IMR-90 (cell line): ENCODE results near the gene CKAP5. TPM values are rescaled to one million over a fixed set of nuclear protein-coding genes. Genes with fewer than 3 reads are reported as not detected.

Experiments
- ATAC-seq: fragments of 200-7000 bp; cut with Tn5 transposase; 2 replicates; pipeline ENCODE4 v1.9.1; 2020; ENCODE audit warnings: low read depth, mild to moderate bottlenecking, moderate library complexity
- BruUV-seq: library from RNA; stranded (reverse); fragments of 400-500 nt; replicated peaks from 2 replicates; lab custom pipeline; 2021; lab: Mats Ljungman, UMichigan
- CTCF ChIA-PET: fragments of 300-600 bp; formaldehyde crosslinking; extraction: SDS; loops from one replicate; lab custom pipeline; 2021; ENCODE audit warnings: antibody characterized with exemption; lab: Yijun Ruan, JAX
- POLR2A ChIA-PET: fragments of 300-600 bp; sonication (Branson Sonifier 250); formaldehyde crosslinking; loops from one replicate; lab custom pipeline; 2022; ENCODE audit warnings: antibody characterized with exemption; ENCODE audit not compliant: unreplicated experiment; lab: Charles Lee
- DNase-seq: peaks from one replicate; pipeline ENCODE4 v3.0.0; 2013
- H2AFZ ChIP-seq: replicated peaks from 2 replicates; pipeline ENCODE3; 2013; ENCODE audit warnings: low read length, mild to moderate bottlenecking; ENCODE audit not compliant: poor library complexity
- H2AK5ac ChIP-seq: 2 replicates; pipeline ENCODE4 v1.6.1; 2013; ENCODE audit warnings: low read depth, low read length, inconsistent platforms
- H2AK9ac ChIP-seq: replicated peaks from 2 replicates; pipeline ENCODE3; 2013; ENCODE audit warnings: mild to moderate bottlenecking, low read depth, low read length, moderate library complexity; ENCODE audit not compliant: poor library complexity
- H2BK120ac ChIP-seq: 2 replicates; pipeline ENCODE4 v1.6.1; 2013; ENCODE audit warnings: low read depth, low read length, inconsistent platforms
- H2BK15ac ChIP-seq: 3 replicates; pipeline ENCODE4 v1.6.1; 2013; ENCODE audit warnings: low read depth, low read length, inconsistent platforms
- H2BK20ac ChIP-seq: 2 replicates; pipeline ENCODE4 v1.6.1; 2013; ENCODE audit warnings: low read depth, mild to moderate bottlenecking, inconsistent platforms, low read length, moderate library complexity
- H2BK5ac ChIP-seq: 2 replicates; pipeline ENCODE4 v1.6.1; 2013; ENCODE audit warnings: mild to moderate bottlenecking, low read depth, low read length, inconsistent platforms; ENCODE audit not compliant: poor library complexity, severe bottlenecking
- H3K14ac ChIP-seq: replicated peaks from 2 replicates; pipeline ENCODE4 v1.6.1; 2013; ENCODE audit warnings: low read depth, low read length, inconsistent platforms
- H3K18ac ChIP-seq: 2 replicates; pipeline ENCODE4 v1.6.1; 2013; ENCODE audit warnings: low read depth, low read length, control low read depth
- H3K23ac ChIP-seq: 2 replicates; pipeline ENCODE4 v1.6.1; 2013; ENCODE audit warnings: low read depth, low read length, inconsistent platforms
- H3K27ac ChIP-seq: 2 replicates; pipeline ENCODE4 v1.5.1; 2013; ENCODE audit warnings: mild to moderate bottlenecking, control low read depth, low read length; ENCODE audit not compliant: insufficient read depth
- H3K27me3 ChIP-seq: 2 replicates; pipeline ENCODE4 v1.6.1; 2013; ENCODE audit warnings: low read length; ENCODE audit not compliant: control insufficient read depth, insufficient read depth
- H3K36me3 ChIP-seq: 2 replicates; pipeline ENCODE4 v1.6.1; 2013; ENCODE audit warnings: low read length, mixed read lengths; ENCODE audit not compliant: control insufficient read depth, insufficient read depth
- H3K4ac ChIP-seq: 2 replicates; pipeline ENCODE4 v1.6.1; 2013; ENCODE audit warnings: low read depth, low read length, inconsistent platforms
- H3K4me1 ChIP-seq: 2 replicates; pipeline ENCODE4 v1.6.1; 2013; ENCODE audit warnings: low read length, mixed read lengths; ENCODE audit not compliant: control insufficient read depth, insufficient read depth
- H3K4me2 ChIP-seq: 2 replicates; pipeline ENCODE4 v1.6.1; 2013; ENCODE audit warnings: low read depth, mild to moderate bottlenecking, control low read depth, low read length, moderate library complexity
- H3K4me3 ChIP-seq: 2 replicates; pipeline ENCODE4 v1.5.1; 2013; ENCODE audit warnings: low read depth, mild to moderate bottlenecking, control low read depth, low read length, moderate library complexity; ENCODE audit not compliant: insufficient read depth
- H3K56ac ChIP-seq: 2 replicates; pipeline ENCODE4 v1.6.1; 2013; ENCODE audit warnings: low read length, inconsistent platforms; ENCODE audit not compliant: insufficient read depth; ENCODE audit errors: extremely low read depth
- H3K79me1 ChIP-seq, 2 experiments: 2 replicates each; pipeline ENCODE4 v1.6.1; 2013; ENCODE audit warnings: low read length in 2 of 2, inconsistent platforms in 1 of 2, low read depth in 1 of 2
- H3K9ac ChIP-seq: 2 replicates; pipeline ENCODE4 v1.6.1; 2013; ENCODE audit warnings: low read depth, low read length, control low read depth
- H3K9me1 ChIP-seq: 2 replicates; pipeline ENCODE4 v1.6.1; 2013; ENCODE audit warnings: low read length, inconsistent platforms; ENCODE audit not compliant: insufficient read depth
- H3K9me3 ChIP-seq: 2 replicates; pipeline ENCODE4 v1.6.1; 2013; ENCODE audit warnings: low read length; ENCODE audit not compliant: control insufficient read depth, insufficient read depth
- H4K20me1 ChIP-seq: 2 replicates; pipeline ENCODE4 v1.6.1; 2013; ENCODE audit warnings: low read length, inconsistent platforms; ENCODE audit not compliant: insufficient read depth
- H4K5ac ChIP-seq: 2 replicates; pipeline ENCODE4 v1.6.1; 2013; ENCODE audit warnings: mild to moderate bottlenecking, low read depth, low read length, control low read depth
- H4K8ac ChIP-seq, 2 experiments: 2 replicates each; pipeline ENCODE4 v1.6.1; 2013; ENCODE audit warnings: low read depth in 2 of 2, low read length in 2 of 2, control low read depth in 1 of 2, inconsistent platforms in 1 of 2
- H4K91ac ChIP-seq: 2 replicates; pipeline ENCODE4 v1.6.1; 2013; ENCODE audit warnings: low read depth, low read length, inconsistent platforms; ENCODE audit not compliant: insufficient read depth
- BHLHE40 ChIP-seq: fragments of 150-350 bp; IDR thresholded peaks from 2 replicates; pipeline ENCODE4 v1.6.1; 2016; ENCODE audit warnings: mild to moderate bottlenecking, low read depth, low read length
- CEBPB ChIP-seq: IDR thresholded peaks from 2 replicates; pipeline ENCODE4 v1.6.1; 2012; ENCODE audit warnings: low read depth, low read length, improper control_type of control experiment
- CHD1 ChIP-seq: IDR thresholded peaks from 2 replicates; pipeline ENCODE4 v1.6.1; 2012; ENCODE audit warnings: low read depth, low read length, improper control_type of control experiment
- FOS ChIP-seq: fragments of 150-350 bp; IDR thresholded peaks from 2 replicates; pipeline ENCODE4 v1.6.1; 2016; ENCODE audit warnings: low read depth, low read length
- MAFK ChIP-seq: IDR thresholded peaks from 2 replicates; pipeline ENCODE4 v1.6.1; 2012; ENCODE audit warnings: low read depth, low read length, improper control_type of control experiment
- MAZ ChIP-seq: IDR thresholded peaks from 2 replicates; pipeline ENCODE4 v1.6.1; 2012; ENCODE audit warnings: low read depth, mild to moderate bottlenecking, low read length, improper control_type of control experiment, moderate library complexity, borderline replicate concordance
- MXI1 ChIP-seq: IDR thresholded peaks from 2 replicates; pipeline ENCODE4 v1.6.1; 2012; ENCODE audit warnings: low read depth, mild to moderate bottlenecking, low read length, moderate library complexity, borderline replicate concordance
- NFE2L2 ChIP-seq: fragments of 150-350 bp; IDR thresholded peaks from 2 replicates; pipeline ENCODE4 v1.6.1; 2016; ENCODE audit warnings: low read depth, mild to moderate bottlenecking, low read length
- POLR2A ChIP-seq: IDR thresholded peaks from 2 replicates; pipeline ENCODE4 v1.6.1; 2012; ENCODE audit warnings: mild to moderate bottlenecking, low read depth, low read length
- RAD21 ChIP-seq: IDR thresholded peaks from 2 replicates; pipeline ENCODE4 v1.6.1; 2012; ENCODE audit warnings: low read length, improper control_type of control experiment
- RCOR1 ChIP-seq: IDR thresholded peaks from 2 replicates; pipeline ENCODE4 v1.6.1; 2012; ENCODE audit warnings: mild to moderate bottlenecking, low read length, improper control_type of control experiment; ENCODE audit not compliant: insufficient replicate concordance
- RFX5 ChIP-seq: IDR thresholded peaks from 2 replicates; pipeline ENCODE4 v1.8.0; 2012; ENCODE audit warnings: low read depth, mild to moderate bottlenecking, low read length, moderate library complexity
- SMC3 ChIP-seq: fragments of 150-350 bp; IDR thresholded peaks from 2 replicates; pipeline ENCODE4 v1.6.1; 2016; ENCODE audit warnings: low read depth, mild to moderate bottlenecking, antibody characterized with exemption, low read length, moderate library complexity
- WGBS, 2 experiments: methylation state at CpG; one replicate each; pipeline versions ENCODE4 v1.1.5 to v1.1.7; 2013; ENCODE audit warnings: missing lambda C conversion rate in 2 of 2; ENCODE audit not compliant: insufficient read length in 1 of 2; ENCODE audit errors: extremely low coverage in 2 of 2; 5-methylcytosine and 5-hydroxymethylcytosine counted together
- dilution Hi-C: fragments of 300-500 bp; cut with HindIII; formaldehyde crosslinking; loops from one replicate; pipeline ENCODE4 v1.14.3; 2018; ENCODE audit warnings: low sequenced_read_pairs; ENCODE audit not compliant: unreplicated experiment
- in situ Hi-C: fragments of 300-500 bp; cut with MboI; formaldehyde crosslinking; loops from 3 replicates; pipeline ENCODE4 v1.14.3; 2019; ENCODE audit warnings: low sequenced_read_pairs, inconsistent platforms, mixed read lengths
- intact Hi-C: fragments of 100-400 bp; cut with micrococcal nuclease; formaldehyde crosslinking; loops from 2 replicates; pipeline ENCODE4 v1.10.0; 2022
- polyA plus RNA-seq, 3 experiments: library from polyadenylated mRNA; depleted of rRNA; stranded (reverse); fragments of >200 nt; gene quantifications; 2 replicates each; pipeline ENCODE4 v1.2.3, GENCODE V29; 2012; ENCODE audit warnings: low replicate concordance in 1 of 3
- total RNA-seq: library from RNA; depleted of rRNA; stranded (reverse); fragments of >200 nt; gene quantifications from 2 replicates; pipeline ENCODE4 v1.2.3, GENCODE V29; 2012
- TF ChIP-seq, protein P1 (sequence below): fragments of 150-350 bp; IDR thresholded peaks from 2 replicates; pipeline ENCODE4 v1.6.1; 2016; ENCODE audit warnings: low read depth, mild to moderate bottlenecking, low read length, moderate library complexity, borderline replicate concordance
- TF ChIP-seq, protein P2 (sequence below): fragments of 150-350 bp; IDR thresholded peaks from 2 replicates; pipeline ENCODE4 v1.6.1; 2017; ENCODE audit warnings: mild to moderate bottlenecking, antibody characterized with exemption, low read length, low read depth
- TF ChIP-seq, protein P3 (sequence below): conservative IDR thresholded peaks from 2 replicates; pipeline ENCODE4 v1.5.1; 2012; ENCODE audit warnings: mild to moderate bottlenecking, low read depth, low read length, improper control_type of control experiment

The CKAP5 gene
- total and polyA plus RNA-seq, 2 of the 4 experiments (the other 2 are of a cell fraction): 59.5 to 79.2 TPM

DNA sequence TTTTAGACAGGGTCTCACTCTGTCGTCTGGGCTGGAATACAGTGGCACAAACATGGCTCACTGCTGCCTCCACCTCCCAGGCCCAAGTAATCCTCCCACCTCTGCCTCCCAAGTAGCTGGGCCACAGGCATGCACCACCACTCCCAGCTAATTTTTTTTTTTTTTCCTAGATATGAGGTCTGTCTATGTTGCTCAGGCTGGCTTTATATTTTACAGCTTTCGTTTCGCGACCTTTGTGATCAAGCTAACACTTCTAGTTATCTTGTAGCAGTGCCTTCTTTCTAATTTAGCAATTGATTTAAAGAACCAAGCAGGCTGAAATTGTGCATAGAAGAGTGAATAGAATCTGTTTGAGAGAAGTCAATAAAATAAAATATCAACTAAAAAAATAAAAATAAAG, 11.3 kb downstream of the CKAP5 start:
- no peak overlapping the region for H3K4me2 ChIP-seq
- POLR2A ChIA-PET: no interaction called here

More for the DNA sequence above, 11.3 kb downstream of the CKAP5 start:
- Histone ChIP-seq H3K36me3 (no peaks in the 10 kb centered on the region), H4K5ac (no peak overlapping the region), H2BK20ac (no peak overlapping the region), H3K9me3 (no peaks in the 10 kb centered on the region), H3K18ac (no peak overlapping the region), H3K27me3 (no peaks in the 10 kb centered on the region), H2BK120ac (no peak overlapping the region), H3K4ac (no peak overlapping the region), H2BK5ac (no peak overlapping the region), H3K4me3 (no peak overlapping the region), H3K27ac (no peak overlapping the region), H3K56ac (no peak overlapping the region), H3K9ac (no peak overlapping the region), H4K91ac (no peak overlapping the region), H3K79me1 (peaks cover 0 to 55% of the 10 kb centered on the region in 2 experiments; a peak in 2 of 4 replicates), H3K23ac (no peak overlapping the region), H4K20me1 (peaks cover 20% of the 10 kb centered on the region), H4K8ac (0 out of 4 replicates have a peak overlapping the region, but pooled peaks of 1 of the 2 experiments have one; percentile 13), H2AK5ac (no peak overlapping the region), H3K9me1 (peaks cover 3% of the 10 kb centered on the region; the same call in 1 of the 2 replicates), H2AFZ (no peak overlapping the region), H2AK9ac (no peak overlapping the region), H3K4me1 (peaks cover 2% of the 10 kb centered on the region; the same call in 1 of the 2 replicates), H3K14ac (no peak overlapping the region), H2BK15ac (no peak overlapping the region)
- WGBS, 2 experiments: no CpG with 5 or more reads among the region's 4 CpGs
- intact Hi-C loops (no loop called here), dilution Hi-C loops (no loop called here), in situ Hi-C loops (no loop called here)
- BruUV-seq: no TSS peak
- DNase-seq: no peak
- no peak for ATAC-seq
- no peak for TF ChIP-seq RAD21
- TF ChIP-seq SMC3: no peak
- TF ChIP-seq POLR2A: no peak
- no peak for TF ChIP-seq RCOR1
- no peak for TF ChIP-seq NFE2L2
- no peak for TF ChIP-seq MXI1
- TF ChIP-seq CHD1: no peak
- TF ChIP-seq CEBPB: no peak
- TF ChIP-seq, protein P1, sequence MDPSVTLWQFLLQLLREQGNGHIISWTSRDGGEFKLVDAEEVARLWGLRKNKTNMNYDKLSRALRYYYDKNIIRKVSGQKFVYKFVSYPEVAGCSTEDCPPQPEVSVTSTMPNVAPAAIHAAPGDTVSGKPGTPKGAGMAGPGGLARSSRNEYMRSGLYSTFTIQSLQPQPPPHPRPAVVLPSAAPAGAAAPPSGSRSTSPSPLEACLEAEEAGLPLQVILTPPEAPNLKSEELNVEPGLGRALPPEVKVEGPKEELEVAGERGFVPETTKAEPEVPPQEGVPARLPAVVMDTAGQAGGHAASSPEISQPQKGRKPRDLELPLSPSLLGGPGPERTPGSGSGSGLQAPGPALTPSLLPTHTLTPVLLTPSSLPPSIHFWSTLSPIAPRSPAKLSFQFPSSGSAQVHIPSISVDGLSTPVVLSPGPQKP: no peak
- no peak for TF ChIP-seq BHLHE40
- TF ChIP-seq MAZ: no peak
- TF ChIP-seq MAFK: no peak
- TF ChIP-seq, protein P2, sequence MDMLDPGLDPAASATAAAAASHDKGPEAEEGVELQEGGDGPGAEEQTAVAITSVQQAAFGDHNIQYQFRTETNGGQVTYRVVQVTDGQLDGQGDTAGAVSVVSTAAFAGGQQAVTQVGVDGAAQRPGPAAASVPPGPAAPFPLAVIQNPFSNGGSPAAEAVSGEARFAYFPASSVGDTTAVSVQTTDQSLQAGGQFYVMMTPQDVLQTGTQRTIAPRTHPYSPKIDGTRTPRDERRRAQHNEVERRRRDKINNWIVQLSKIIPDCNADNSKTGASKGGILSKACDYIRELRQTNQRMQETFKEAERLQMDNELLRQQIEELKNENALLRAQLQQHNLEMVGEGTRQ: no peak
- TF ChIP-seq, protein P3, sequence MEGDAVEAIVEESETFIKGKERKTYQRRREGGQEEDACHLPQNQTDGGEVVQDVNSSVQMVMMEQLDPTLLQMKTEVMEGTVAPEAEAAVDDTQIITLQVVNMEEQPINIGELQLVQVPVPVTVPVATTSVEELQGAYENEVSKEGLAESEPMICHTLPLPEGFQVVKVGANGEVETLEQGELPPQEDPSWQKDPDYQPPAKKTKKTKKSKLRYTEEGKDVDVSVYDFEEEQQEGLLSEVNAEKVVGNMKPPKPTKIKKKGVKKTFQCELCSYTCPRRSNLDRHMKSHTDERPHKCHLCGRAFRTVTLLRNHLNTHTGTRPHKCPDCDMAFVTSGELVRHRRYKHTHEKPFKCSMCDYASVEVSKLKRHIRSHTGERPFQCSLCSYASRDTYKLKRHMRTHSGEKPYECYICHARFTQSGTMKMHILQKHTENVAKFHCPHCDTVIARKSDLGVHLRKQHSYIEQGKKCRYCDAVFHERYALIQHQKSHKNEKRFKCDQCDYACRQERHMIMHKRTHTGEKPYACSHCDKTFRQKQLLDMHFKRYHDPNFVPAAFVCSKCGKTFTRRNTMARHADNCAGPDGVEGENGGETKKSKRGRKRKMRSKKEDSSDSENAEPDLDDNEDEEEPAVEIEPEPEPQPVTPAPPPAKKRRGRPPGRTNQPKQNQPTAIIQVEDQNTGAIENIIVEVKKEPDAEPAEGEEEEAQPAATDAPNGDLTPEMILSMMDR: no peak
- TF ChIP-seq FOS: no peak
- no peak for TF ChIP-seq RFX5
- CTCF ChIA-PET: no interaction called here
